Measurements from ENCODE around the gene LPO.

LPO gene

DNA sequence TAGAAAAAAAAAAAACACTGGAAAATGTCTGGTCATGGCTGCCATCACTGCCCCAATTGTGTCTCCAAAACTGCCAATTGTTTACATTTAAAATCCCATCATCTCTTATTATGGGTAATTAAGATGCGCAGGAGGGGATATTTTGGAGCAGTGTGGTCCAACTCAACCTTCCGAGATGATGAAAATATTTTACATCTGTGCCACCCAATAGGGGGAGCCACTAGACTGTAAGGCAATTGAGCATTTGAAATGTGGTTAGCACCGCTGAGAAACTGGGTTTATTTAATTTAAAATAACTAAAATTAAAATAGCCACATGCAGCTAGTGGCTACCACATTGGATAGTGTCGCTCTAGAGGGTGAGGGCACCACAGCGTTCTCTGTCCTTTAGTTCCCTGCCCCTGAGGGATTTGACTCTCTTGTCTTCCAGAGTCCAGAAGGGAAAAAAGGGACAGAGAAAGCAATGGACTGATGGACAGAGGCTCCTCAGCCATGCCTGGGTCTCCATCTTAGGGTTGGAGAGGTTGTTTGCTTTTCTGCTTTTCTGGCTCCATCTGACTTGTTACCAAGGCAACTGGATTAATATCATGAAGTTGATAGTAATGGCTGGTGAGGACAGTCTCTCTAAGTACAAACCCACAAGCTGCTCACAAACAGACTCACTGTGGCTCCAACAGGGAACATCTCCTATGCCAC lies 38.9 kb downstream of the LPO start:
- no peak for DNase-seq

GRCh38 chr17:58277802-58278595 lies 39.6 kb downstream of the LPO start:
- DNase-seq = no peak

- no peak for DNase-seq
These were observed 40.3 kb downstream of the LPO start for GRCh38 chr17:58278661-58279015.

DNA sequence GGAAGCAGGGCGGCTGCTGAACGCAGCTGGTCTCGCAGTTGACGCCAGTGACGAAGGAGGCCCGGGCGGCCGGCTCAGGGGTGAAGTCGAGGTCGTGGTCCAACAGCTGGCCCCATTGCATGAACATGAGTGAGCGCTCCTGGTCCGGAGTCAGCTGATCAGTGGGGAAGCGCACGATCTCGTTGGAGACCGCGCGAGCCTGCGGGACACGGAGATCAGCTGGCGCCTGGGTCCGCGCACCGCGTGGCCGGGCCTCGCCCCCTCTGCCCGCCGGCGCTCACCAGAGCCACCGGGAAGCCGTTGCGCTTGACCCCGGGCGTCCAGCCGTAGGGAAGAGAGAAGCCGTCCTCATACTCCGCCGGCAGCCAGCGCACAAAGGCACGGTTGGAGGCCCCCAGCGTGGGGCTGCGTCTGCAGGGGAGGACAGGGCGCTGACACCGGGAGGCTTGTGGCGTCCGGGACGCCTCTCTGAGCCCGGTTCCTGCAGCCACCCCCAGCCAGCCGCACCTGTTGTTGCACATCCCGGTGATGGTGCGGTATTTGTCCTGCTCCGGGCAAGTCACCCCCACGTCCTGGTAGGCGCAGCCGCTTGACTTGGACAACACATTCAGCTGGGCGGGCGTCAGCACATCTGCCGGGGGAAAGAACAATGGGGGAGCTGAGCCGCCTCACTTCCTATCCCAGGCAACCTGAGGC lies 40.8 kb downstream of the LPO start:
- peak in 1 of 58 donors; percentile 10 for DNase-seq

- no peak for DNase-seq
These were observed 41.5 kb downstream of the LPO start for GRCh38 chr17:58279736-58280479.

GRCh38 chr17:58280480-58281217 lies 42.3 kb downstream of the LPO start, which contains the start of gene MPO:
Gene MPO (minus strand): TSS chr17:58280935. CDS start chr17:58280758, 177 bp downstream.
- DNase-seq = no peak

DNA sequence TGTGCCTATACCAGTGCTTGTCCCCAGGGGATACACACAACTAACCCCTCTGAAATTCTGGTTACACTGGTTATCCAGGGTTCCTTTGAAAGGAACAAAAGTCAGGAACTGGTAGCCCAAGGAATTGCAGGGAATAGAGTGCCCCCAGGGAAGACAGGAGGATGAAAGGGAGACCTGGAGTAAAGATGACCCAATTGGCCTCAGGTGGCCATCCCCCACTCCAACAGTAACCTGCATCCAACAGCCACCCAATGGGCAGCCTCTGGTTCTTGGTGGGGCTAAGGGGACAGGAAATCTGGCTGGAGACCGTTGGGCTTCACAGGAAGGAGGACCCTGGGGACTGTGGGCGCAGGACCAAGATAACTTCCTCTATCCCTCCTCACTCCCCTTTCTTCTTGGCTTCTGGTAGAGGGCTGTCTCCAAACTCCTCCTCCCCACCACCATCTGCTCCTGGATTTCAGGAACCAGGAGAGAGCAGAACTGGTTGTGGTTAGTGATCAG lies 43.2 kb downstream of the LPO start:
- no peak for DNase-seq

DNA sequence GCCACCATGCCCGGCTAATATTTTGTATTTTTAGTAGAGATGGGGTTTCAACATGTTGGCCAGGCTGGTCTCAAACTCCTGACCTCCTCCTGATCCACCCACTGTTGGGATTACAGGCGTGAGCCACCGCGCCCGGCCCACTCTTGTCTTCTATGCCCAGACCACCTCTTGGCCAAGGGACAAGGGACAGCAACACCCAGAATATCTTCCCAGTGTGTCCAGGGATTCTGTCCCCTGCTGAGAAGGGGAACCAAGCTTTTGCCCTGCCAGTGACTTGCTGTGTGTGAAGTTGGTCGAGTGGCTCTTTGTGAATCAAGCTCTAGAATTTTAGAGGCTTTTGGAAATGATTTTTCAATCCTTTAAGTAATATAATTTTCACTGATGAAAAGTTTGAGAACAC lies 44.1 kb downstream of the LPO start:
- no peak for DNase-seq

- DNase-seq = no peak
These were observed 45.6 kb downstream of the LPO start for GRCh38 chr17:58283674-58284612.

GRCh38 chr17:58284613-58285421 lies 46.4 kb downstream of the LPO start:
- DNase-seq = no peak

GRCh38 chr17:58285422-58285810 lies 47.0 kb downstream of the LPO start:
- DNase-seq = no peak

- DNase-seq = no peak
These were observed 51.5 kb downstream of the LPO start for GRCh38 chr17:58289869-58290268.

- DNase-seq = no peak
These were observed 52.9 kb downstream of the LPO start for GRCh38 chr17:58291246-58291645.

DNA sequence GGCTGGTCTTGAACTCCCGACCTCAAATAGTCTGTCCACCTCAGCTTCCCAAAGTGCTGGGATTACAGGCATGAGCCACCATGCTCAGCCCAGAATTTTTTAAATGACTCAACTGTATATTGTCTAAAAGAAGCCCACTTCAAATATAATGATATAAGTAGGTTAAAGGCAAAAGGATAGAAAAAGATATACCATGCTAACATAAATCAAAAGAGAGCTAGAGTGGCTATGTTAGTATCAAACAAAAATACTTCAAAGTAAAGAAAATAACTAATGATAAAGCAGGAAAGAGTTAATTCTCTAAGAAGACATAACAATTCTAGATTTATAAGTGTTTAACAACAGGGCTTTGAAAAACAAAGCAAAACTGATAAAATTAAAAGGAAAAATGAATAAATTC lies 55.6 kb downstream of the LPO start:
- no peak for DNase-seq

DNA sequence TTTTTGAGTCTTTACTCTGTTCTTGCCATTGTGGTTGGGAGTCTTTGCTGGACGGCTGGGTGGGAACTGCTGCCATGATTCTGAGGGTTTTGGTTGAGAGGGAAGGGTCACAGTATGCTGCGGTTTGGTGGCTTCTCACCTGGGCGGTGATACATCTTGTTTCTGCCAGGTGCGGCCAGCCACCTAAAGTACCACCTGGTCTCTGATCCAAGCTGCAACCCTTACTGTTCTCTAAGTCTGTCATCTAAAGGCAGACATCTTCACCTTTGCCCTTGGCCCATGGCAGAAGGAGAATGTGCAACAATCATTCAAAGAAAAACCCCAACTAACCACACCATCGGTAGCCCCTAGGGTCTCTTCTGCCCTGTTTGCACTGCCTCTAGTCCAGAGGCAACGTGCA lies 62.0 kb downstream of the LPO start:
- no peak for DNase-seq

- no peak for DNase-seq
These were observed 63.2 kb downstream of the LPO start for GRCh38 chr17:58301504-58302150.

- no peak for DNase-seq
These were observed 64.0 kb downstream of the LPO start for GRCh38 chr17:58302171-58302918.

Measured in anterior cingulate cortex (tissue), 58 donors.